GM04504 (cell line): ENCODE measurements around the gene OR6F1.
"Not testable (repeated sequence)": the region's sequence is repeated elsewhere in the genome, so short reads cannot be mapped to it uniquely, and the experiment has no call there.

Experiments
- DNase-seq: peaks from one replicate; pipeline ENCODE4 v3.0.0-alpha.2; 2012; ENCODE audit warnings: low read depth

The OR6F1 gene

GRCh38 chr1:247716546-247716945 lies at the start of gene OR6F1:
OR6F1 (minus strand) TSS chr1:247716646; CDS start chr1:247712755, 3,891 bp downstream.
- no peak for DNase-seq

- no peak for DNase-seq
These were observed 44.0 kb upstream of the OR6F1 start, which contains the start of gene OR1C1 for GRCh38 chr1:247760456-247760855. OR1C1 (minus strand) TSS chr1:247760556; CDS start chr1:247758406, 2,150 bp downstream.

- not testable (repeated sequence) for DNase-seq
These were observed 37.9 kb upstream of the OR6F1 start for GRCh38 chr1:247754311-247754710.

GRCh38 chr1:247749870-247750269 lies 33.4 kb upstream of the OR6F1 start:
- DNase-seq: no peak

- DNase-seq: no peak
These were observed 31.6 kb upstream of the OR6F1 start, which contains the start of gene OR14A2 for GRCh38 chr1:247748041-247748440. OR14A2 (minus strand) TSS chr1:247748141.

GRCh38 chr1:247747616-247748015 lies 31.2 kb upstream of the OR6F1 start:
- no peak for DNase-seq

- DNase-seq: no peak
These were observed 30.0 kb upstream of the OR6F1 start for GRCh38 chr1:247746391-247746935.

GRCh38 chr1:247742215-247742760 lies 25.8 kb upstream of the OR6F1 start:
- DNase-seq: not testable (repeated sequence)

GRCh38 chr1:247741756-247742155 lies 25.3 kb upstream of the OR6F1 start:
- no peak for DNase-seq

- no peak for DNase-seq
These were observed 24.3 kb upstream of the OR6F1 start for GRCh38 chr1:247740721-247741120.

GRCh38 chr1:247738315-247738714 lies 21.9 kb upstream of the OR6F1 start, which contains the start of gene OR14K1:
OR14K1 (plus strand) TSS chr1:247738615; CDS start chr1:247738615, 0 bp downstream.
- DNase-seq: no peak

- no peak for DNase-seq
These were observed 4.8 kb upstream of the OR6F1 start for GRCh38 chr1:247721222-247721621.

GRCh38 chr1:247713753-247714152 lies 2.7 kb downstream of the OR6F1 start:
- DNase-seq: no peak

GRCh38 chr1:247710681-247711080 lies 5.8 kb downstream of the OR6F1 start:
- DNase-seq: not testable (repeated sequence)

GRCh38 chr1:247701338-247701737 lies 15.1 kb downstream of the OR6F1 start:
- no peak for DNase-seq

- no peak for DNase-seq
These were observed 35.1 kb downstream of the OR6F1 start for GRCh38 chr1:247681288-247681897.

GRCh38 chr1:247680171-247680570 lies 36.3 kb downstream of the OR6F1 start:
- no peak for DNase-seq

- DNase-seq: no peak
These were observed 36.8 kb downstream of the OR6F1 start, which contains the start of gene OR13G1 for GRCh38 chr1:247679639-247680038. OR13G1 (minus strand) TSS chr1:247679739; CDS start chr1:247673041, 6,698 bp downstream.

GRCh38 chr1:247669225-247669624 lies 47.2 kb downstream of the OR6F1 start:
- DNase-seq: no peak
